GM19023 (cell line): ENCODE results near the gene CDC7.

ENCODE experiments used
- ATAC-seq: cut with Tn5 transposase; IDR thresholded peaks from one replicate; pipeline ENCODE4 v1.9.1; 2021; ENCODE audit warnings: mild to moderate bottlenecking, moderate library complexity; ENCODE audit not compliant: unreplicated experiment

CDC7 gene

GRCh38 chr1:91570120-91570448 is 69.4 kb downstream of the CDC7 start:
- ATAC-seq: no peak

GRCh38 chr1:91572044-91572443 is 71.4 kb downstream of the CDC7 start:
- ATAC-seq: peak; percentile 81
